Activated CD4-positive, alpha-beta T cell treated with anti-CD3 and anti-CD28 coated beads, Interleukin-2, Interleukin-6, amounts not matched to agents 100 ng/mL and 50 ng/mL, durations not matched to agents 16 hours and 8 hours (primary cell): Measurements from ENCODE around the gene CREB3L1.
A peak's percentile ranks its signal among the peaks of the same experiment; 100 is the strongest.

ENCODE experiments used
- DNase-seq: peaks from one replicate; pipeline ENCODE4 v3.0.0-alpha.2; 2020

The CREB3L1 gene

DNA sequence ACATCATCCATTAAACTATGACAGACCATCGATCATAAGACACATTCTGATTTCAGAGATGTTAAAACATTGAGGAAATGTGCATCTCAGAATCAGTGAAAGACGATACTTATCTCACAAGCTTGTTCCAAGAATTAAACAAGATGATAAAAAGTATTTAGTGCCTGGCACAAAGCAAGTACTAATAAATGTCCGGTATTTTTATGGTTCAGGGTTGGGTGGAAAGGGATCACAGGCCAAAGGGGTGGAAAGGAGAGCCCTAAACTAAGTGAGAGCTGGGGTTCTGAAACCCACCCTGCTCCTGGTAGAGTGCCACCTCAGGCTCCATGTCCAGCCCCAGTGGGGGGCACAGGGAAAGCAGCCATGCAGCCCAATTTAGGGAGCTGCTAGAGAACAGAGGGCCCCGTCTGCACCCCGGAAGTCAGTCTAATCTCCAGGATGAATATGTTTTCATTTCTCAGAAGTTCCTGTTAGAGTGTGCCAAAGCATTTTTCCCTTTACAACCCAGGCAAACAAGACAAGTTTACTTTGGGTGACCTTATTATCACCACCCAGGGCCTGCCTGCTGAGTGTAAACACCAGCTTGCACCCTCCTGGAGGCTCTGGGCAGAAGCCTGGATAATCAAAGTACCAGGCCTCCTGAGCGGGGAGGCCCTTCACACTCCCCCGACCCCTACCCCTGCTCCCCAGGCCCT, 3.8 kb upstream of the CREB3L1 start:
- no peak for DNase-seq

DNA sequence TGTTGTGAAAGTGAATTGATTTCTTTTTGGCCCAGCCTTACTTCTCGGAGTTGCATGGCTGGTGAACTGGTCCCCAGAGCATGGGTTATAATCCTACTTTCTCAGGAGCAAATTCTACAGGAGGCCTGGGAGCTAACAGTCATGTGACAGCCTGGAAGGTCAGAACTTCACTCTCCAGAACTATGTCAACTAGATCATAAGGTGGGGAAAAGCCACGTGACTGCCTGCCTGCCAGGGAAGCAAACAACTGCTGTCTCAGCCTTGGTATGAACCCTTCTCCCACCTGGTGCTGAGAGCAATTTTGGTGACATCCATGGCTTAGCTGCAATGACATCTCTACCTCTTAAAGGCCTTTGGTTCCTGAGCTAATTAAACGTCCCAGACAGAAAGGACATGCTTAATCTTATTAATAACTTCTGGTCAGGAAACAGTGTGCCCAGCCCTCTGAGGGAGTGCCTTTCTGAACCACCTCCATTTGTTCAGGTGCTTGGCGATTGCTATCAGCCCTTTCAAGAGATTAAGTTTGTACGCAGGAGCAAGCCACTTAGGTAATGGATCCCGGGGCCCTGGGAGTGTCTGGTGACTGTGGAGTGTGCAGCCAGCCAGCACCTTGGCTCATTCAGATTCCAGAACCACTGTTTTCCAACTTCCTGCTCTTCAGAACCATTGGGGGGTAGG, 1.4 kb upstream of the CREB3L1 start:
- DNase-seq = no peak

DNA sequence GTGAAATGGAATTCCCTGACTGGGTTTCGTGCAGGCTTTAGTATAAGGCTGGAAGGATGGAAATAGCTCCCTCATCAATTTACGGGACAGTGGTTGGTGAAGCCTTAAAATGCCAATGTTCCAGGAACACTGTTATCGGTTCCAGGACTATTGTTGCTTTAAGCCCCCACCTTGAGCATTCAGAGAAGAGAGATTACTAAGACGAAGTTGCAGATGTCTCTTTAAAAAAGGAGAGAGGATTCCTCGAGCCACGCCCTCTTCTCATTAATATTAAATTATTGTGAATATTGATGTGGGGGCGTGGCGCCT, 195 bp upstream of the CREB3L1 start:
- DNase-seq = no peak

DNA sequence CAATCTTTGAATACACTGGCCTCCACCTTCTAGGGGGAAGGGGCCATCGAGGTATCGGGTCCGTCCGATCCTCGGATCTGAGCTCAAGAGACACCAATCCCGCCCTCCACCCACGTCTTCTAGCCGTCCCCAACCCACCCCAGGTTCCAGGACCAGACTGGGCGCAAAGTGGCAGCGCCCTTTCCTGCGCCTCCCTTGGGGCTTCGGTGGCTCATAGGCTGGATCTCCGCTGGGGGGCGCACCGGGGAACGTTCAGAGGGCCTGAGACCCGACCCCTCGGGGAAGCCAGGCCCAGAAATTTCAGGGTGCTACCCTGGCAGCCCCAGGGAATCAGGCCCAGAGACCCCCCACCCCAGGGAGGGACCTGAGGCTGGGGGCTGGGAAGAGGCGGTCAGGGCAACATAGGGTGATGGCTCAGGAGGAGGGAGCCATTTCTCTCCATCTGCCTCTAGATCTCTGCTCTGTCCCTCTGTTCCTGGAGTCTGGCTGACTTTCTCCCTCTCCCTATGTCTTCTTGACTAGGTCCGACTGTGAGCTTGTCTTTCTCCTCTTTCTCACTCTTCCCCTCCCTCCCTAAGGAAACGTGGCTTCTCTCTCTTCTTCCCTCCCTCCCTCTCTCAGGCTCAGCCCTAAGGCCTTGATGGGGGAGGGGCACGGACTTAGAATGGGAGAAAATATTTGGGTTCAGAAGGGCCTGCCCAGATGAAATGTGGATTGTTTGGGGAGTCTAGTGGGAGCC, 1.1 kb downstream of the CREB3L1 start:
- DNase-seq = peak; percentile 21

DNA sequence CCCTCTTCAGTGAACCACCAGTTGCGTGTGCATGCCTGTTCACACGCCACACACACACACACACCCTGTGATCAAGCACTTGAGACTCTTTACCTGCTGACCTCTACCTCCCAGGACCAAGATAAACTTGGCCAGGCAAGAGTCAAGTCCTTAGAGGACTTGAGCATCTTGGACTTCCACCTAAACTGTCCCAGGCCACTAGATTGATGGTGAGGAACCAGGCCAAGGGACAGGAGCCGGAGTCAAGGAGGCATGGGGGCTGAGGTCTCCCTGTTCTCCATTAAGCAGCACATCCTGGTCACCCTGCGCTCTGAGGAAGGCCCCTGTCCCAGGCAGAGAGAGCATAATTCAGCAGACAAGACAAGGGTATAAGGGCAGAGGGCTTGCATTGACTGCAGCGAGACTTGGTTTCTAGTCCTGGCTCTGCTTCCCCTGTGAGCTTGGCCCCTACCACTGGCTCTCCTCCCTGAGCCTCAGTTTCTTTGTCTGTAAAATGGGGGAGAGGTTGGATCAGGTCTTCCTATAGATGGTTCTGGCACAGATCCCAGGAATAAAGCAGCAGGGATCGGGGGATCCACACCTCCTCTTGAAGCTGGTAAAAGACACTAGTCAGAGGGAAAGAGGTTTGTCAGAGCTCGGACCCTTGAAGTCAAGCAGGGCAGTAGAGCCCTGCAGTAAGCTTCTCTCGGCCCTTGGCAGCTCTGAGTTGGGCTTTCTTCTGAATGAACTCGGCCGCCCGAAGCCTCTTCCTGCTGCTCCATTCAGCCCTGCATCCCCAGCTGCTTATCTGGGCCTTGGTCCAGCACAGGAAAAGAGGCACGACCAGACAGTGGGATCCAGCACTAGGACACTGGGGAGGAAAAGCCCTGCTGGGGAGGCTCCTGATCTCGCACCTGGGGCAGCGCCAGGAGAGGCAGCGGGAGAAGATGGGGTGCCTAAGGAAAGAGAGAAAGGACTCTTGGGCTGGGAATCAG, 2.0 kb downstream of the CREB3L1 start:
- DNase-seq = no peak

DNA sequence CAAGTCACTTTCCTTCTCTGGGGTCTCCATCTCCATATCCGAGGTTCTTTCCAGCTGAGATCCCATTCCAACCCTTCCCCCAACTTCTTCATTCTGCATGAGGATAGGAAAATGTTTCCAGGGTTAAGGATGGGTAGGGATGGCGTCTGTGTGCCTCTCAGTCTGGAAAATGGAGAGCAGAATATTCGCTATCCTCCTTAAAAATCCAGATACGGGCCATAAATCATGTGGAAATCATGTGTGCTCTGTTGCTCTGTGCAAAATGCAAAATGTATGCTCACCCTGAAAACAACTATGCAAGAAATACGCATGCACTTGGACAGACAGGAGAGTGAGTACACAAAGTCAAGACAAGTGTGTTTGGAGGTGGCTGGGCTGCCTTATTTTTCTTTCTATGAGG, 3.2 kb downstream of the CREB3L1 start:
- no peak for DNase-seq

DNA sequence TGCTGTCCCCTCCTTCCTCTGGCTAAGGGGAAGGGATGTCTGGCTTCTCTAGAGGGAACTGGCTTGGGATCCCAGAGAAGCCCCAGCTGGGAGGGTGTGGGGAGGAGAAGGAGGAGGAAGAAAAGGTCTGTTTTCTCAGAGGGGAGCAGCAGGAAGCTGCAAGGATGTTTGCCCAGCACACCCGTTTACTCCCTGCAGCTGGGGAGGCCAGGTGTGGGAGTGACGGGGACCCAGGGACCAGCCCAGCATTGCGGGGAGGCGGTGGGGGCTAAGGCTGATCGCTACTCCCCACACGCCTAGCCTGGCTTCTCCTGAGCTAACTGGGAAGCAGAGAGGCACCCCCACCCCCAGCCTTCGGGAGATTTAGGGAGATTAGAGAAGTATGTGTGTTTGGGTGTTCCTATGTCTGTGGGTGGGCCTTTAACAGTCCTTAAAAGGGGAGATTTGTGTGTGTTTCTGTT, 3.9 kb downstream of the CREB3L1 start:
- DNase-seq = no peak

DNA sequence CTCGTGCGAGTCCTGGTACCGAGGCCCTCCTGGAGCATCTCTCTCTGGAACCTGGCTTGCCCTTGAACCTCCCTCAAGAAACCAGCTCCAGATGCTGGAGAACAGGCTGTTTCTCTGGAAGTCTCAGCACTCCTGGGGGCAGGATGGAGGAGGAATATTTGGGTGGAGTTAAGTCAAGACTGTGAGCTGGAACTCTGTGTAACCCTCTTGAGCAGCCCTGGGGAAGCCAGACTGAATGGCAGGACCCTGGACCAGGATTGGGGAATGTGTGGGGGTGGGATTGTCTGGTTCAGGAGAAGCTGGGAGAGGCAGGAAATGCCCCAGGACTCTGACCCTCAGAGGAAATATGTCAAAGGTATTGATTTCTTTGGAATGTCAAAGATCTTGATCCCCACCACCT, 7.7 kb downstream of the CREB3L1 start:
- DNase-seq = no peak

DNA sequence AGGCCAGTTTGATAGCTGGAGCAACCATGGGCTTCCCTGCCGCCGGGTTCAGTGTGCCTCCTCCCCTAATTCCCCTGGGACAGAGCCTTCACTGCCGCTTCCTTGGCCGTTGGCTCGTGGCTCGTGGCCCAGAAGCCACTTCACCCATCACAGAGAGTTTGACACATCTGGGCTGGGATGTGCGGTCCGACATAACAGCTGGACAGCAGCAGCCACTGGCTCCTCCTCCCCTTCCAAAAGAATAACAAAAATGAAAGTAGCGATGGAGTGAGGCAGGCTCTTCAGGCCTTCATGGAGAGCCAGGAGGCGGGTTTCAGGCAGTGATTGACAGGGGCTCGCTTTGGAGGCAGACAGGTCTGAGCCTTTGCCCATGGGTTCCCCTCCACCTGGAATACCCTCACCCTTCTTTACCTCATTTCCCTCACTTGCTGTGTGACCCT, 8.2 kb downstream of the CREB3L1 start:
- DNase-seq = no peak

DNA sequence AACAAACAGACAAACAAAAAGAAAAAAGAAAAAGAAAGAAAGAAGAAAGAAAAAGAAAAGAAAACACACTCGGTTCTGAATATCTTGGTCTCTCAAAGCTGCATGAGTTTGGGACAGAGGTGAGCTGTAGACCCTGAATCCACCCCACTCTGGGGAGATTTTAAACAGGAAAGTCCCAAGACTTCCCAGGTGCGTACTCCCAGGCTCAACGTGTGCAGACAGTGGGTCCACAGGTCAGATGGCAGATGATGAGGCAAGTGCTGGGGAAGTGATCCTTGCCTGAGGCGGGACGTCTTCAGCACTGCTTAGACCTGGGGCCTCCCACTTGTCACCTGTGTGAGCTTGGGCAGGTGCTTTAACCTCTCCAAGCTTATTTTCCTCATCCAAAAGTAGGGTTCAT, 9.3 kb downstream of the CREB3L1 start:
- no peak for DNase-seq

DNA sequence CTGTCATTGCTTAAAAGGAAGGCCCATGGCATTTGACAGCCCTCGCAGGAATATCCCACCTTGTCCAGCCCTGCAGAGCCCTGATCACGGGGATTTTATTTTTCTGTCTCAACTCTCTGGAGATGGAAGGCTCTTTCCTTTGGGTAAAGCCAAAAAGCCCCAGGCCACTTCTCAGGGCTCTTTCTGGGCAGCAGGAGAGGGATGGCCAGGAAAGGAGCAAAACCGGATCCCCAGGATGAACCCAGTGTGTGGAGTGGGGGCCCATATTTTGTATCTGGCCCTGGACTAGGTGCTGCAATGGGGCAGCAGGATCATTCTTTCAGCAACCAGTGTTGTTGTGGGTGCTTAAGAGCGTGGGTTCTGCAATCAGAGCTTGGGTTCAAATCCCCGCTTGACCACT, 11.0 kb downstream of the CREB3L1 start:
- DNase-seq = no peak

DNA sequence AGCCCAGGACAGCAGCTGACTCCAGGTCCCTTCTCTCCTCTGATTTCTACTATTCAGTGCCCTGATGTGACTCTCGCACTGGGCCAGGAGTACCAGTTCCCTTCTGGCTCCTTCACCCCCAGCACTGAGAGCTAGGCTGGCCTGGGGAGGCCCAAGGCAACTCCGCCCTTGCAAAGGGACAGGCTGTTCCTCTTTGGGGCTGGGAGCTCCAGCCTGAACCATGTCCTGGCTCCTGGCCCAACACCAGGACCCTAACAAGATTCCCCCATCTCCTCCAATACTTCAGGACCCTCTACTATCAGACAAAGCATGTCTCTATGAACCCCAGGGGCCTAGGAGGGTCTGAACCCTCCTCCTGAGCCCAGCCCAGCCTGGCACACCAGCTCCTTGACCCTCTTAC, 12.5 kb downstream of the CREB3L1 start:
- no peak for DNase-seq

DNA sequence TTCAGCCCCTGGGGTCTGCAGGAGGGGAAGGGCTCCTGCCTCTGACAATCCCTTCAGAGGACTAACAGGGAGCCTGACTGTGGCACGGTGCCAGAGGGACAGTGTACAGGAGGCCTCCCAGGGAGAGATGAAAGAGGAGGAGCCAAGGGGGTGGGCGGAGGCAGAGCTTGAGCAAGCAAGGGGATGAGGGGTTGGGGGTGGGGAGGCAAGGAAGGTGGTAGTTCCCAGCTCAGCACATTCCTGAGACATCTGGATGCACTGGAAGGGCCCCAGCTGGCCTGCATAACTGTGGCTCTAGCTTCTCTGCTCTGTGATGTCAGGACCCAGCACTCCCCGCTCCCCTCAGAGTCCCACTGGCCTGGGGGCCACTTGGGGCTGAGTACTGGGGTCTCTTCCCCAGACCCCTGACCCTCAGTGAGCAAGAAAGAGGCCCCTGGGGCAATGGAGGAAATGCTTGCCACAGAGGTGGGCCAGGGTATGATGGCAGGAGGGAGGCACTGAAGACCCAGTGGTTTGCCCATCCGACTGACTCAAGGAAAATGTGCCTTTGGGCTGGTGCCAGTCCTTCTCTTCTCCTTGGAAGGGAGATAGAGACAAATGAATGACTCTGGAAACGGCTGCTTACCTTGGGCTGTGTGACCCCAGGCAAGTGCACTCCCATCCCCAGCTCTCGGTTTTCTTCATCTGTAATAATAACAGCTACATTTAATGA, 13.3 kb downstream of the CREB3L1 start:
- no peak for DNase-seq

DNA sequence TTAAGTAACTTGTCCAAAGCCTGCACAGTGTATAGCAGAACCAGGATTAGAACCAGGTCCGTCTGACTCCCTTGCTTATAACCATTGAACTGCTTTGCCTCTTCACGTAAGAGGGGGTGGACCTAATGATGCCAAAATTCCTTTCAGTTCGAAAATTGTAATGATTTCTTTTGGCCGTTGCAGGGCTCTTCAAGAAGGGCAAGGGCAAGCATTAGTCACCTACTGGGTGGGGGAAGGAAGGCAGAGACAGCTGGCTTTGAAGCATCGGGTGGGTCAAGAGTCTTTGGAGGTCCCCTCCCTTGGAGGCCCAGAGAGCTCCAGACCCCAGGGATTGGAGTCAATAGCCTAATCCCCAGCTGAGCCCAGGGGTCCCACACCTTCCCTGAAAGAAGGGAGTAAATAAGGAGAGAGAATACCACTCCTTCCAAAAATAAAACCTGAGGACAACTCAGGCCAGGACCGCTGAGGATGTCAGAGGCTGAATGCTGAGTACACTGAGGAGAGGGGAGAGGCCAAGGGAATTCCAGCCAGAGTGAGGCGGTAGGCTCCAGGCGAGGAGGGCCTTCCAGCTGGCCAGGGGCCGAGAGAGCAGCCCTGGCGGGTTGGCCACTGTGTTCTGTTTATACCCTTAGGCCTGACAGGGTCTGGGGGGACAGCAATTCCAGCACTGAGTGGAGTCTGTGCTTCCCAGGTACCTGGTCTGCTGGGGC, 14.1 kb downstream of the CREB3L1 start:
- DNase-seq = no peak

DNA sequence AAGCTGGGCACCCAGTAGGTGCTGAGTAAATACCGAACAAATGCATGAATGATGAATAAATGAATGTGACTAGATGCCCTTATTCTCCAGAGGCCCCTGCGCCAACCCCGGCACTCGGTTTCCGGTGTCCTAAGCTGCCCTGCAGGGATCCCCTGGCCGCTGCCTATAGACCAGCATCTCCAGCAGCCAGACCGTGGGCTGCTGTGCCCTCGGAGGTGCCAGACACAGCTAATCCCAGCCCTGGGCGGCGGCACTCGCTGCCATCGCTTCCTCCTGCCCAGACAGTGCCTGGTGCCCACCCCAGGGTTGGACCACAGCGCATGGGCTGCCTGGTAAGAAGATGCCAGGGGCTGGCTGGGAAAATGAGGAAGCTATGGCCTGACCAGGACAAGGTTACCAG, 15.6 kb downstream of the CREB3L1 start:
- DNase-seq = no peak

DNA sequence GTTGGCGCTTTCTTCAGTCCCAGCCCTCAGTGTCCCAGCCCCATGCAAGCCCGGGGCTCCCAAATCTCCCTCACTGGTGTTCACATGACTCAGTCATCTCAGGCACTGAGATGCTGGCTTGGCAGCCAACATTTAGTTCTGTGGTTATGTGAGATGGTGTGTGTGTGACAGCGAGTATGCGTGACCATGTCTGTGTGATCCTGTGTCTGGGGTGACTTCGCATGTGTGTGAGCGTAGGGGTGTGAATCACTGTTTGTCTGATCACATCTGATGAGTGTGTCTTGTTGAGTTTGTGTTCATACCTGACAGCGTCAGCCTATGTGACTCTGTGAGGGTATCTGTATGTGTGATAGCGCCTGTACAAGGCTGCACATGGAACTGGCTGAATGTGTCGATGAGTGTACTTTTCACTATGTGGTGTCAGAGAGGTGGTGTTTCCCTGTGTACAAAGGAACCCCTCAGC, 16.2 kb downstream of the CREB3L1 start:
- no peak for DNase-seq

DNA sequence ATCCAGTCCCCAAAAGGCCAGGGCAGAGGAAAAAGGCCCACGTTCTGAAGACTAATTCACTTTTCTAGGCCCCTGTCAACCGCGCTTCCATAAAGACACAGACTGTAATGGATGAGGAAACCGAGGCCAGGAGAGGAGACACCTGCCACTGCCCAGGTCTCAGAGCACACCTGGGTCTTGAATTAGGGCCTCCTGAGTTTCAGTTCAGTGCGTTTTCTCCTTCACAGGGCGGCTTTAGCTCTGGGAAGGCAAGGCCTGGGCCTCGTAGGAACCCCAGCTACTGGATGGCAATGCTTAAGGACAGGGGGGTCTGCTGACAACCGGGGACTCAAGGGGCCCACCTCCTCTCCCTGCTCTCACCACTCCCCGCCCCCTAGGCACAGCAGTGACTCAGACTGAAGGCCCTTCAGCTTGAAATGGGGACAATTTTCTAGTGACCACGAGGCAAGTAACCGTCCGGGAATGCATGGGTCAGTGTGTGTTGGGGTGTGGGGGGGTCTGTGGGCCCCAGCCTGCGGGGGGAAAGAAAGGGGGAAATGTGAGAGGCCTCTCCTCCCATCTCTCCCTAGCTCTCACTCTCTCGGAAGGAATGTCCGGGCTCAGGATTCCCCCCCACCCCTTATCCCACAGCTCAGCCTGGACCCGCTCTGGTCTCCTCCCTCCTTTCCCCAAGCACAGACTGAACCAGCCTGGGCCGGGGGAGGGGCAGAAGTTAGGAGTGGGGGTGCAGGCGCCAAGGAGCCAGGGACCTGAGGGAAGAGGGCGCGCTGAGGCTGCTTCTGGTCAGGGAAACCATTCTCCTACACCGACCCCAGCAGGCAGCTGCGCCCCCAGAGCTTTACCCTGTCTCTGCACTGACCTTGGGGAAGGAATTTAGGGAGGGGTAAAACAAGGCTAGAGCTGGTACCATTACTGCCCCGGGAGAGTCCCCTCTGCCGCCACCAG, 17.2 kb downstream of the CREB3L1 start:
- no peak for DNase-seq

DNA sequence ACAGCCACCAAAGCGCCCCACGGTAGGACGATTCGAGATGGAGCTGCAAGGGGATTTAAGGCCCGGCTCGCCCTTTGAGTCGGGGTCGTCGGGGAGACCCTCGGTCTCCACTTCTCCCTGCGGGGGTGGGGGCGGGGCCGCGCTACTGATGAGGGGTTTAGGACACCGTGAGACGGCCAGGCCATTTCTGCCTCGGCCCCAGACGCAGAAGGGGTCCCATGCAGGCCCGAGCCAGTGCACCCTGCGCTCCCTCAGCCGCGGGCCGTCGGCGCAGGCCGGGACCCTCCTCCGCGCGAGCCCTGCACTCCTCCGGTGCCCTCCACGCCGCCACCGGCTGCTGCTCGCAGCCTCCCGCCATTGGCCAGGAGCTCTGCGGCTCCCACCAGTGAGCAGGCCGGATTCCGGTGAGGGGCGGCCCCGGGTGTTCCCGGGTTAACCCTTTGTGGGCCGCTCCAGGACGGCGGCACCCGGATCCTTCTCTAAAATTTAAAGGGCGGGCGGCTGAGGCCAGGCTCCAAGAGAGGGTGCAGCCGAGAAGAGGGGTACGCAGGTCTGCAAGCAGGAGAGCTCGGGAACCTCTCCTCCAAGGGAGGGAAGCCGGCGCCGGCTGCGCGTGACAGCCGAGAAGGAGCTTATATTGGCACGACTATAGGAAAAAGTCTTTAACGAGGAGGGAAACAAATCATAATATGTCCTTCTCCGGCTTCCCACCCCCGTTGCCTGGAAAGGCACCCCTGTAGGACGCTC, 18.0 kb downstream of the CREB3L1 start:
- DNase-seq = peak; percentile 69

DNA sequence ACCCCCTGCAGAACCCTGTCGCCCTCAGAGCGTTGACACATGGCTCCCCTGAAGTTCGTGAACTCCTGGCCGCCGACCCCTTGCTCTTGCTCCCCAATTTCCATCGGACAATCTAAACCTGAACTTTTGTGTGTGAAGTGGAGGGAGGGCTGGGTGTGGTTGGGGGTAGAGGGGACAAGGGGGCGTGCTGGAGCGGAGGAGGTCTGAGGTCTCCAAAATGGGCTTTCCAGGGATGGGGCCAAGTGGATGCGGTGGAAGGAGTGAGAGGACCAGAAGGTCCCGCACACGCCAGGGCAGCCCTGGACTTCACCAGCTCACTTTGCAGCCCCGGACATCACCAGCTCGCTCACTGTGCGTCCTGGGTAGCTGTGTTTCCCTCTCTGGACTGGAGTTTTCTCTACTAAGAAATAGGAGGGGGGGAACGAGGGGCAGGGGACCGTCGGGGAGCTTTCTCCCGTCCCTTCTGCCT, 18.6 kb downstream of the CREB3L1 start:
- no peak for DNase-seq
